Vagina (tissue), 2 donors: ENCODE results near the gene PIAS4.

Experiments used
- CTCF ChIP-seq, 3 experiments: fragments of 450-650 bp in 2 of 3; fragments of 200-600 bp in 1 of 3; sonication (generic) in 1 of 3; IDR thresholded peaks; one replicate each; pipeline ENCODE4 v1.5.1; 2017 to 2019; ENCODE audit warnings: antibody characterized with exemption in 3 of 3, mild to moderate bottlenecking in 2 of 3, moderate library complexity in 2 of 3
- POLR2AphosphoS5 ChIP-seq, 2 donors: sonication (generic); formaldehyde crosslinking; IDR thresholded peaks; one replicate each; pipeline ENCODE4 v1.9.0; 2017; ENCODE audit warnings: antibody characterized with exemption in 2 of 2, mild to moderate bottlenecking in 2 of 2, low read depth in 1 of 2; ENCODE audit not compliant: insufficient read depth in 1 of 2

GRCh38 chr19:4027146-4027545 lies 19.6 kb downstream of the PIAS4 start:
- TF ChIP-seq POLR2AphosphoS5 (IDR thresholded peaks at IDR 0.05; ENCODE audit: insufficient read depth in 1 of 2, low read depth in 1 of 2), result no peak
- no peak for TF ChIP-seq CTCF (IDR thresholded peaks at IDR 0.05)
